GM18951 (cell line): Measurements from ENCODE around the gene CBS.
"Not testable (repeated sequence)": the region's sequence is repeated elsewhere in the genome, so short reads cannot be mapped to it uniquely, and the experiment has no call there.

Experiments
- in situ Hi-C: fragments of 300-500 bp; cut with MboI; formaldehyde crosslinking; loops from one replicate; pipeline ENCODE4 v1.12.0; 2022; ENCODE audit warnings: low sequenced_read_pairs, mixed read lengths, inconsistent platforms; ENCODE audit not compliant: unreplicated experiment

The CBS gene

DNA sequence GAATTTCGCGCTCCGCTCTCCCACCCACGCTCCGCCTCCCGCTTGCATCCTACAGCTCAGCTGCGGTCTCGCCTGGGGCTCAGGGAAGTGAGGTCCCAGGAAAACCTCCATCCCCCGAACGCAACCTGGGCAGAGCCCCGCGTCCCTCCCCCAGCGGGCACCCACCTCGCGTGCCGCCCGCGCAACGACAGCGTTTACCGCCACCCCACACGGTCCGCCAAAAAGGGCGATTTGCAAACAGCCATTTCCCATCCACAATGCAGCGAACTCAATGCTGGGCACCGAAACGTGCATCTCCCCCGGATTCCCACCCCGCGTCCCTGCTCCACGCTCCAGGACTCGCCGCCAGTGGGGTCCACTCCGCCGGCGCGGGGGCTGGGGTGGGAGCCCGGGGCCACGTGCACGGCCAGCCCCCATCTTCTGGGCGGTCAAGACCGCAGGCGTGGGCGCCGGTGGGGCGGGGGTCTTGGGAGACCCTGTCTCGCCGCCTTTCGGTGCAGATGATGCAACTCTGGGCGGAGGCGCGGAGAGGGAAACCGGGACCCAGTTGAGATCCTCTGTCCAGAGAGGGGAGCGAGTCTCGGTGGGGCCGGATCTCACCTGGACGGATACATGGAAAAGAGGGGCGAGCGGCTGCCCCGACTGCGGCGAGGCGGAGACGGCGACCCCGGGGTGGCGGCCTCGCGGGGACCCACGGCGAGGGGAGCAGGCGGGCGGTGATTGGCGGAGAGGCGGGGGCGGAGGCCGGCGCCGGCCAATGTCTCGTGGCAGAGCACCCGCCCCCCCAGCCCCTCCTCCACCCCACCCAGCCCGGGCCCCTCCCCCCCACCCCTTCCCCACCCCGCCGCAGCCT is at the start of gene CBS:
TSS of gene CBS (minus strand) at position 666 of the 853 bp plus-strand sequence. CDS start 3,642 bp downstream, outside the sequence.
- in situ Hi-C loops: not testable (repeated sequence)

GRCh38 chr21:43115956-43116355 is 40.3 kb upstream of the CBS start:
- in situ Hi-C loops: not testable (repeated sequence)

GRCh38 chr21:43114483-43114882 is 38.8 kb upstream of the CBS start:
- in situ Hi-C loops: not testable (repeated sequence)

- in situ Hi-C loops: not testable (repeated sequence)
These were observed 33.4 kb upstream of the CBS start for GRCh38 chr21:43109006-43109405.

- in situ Hi-C loops: not testable (repeated sequence)
These were observed 32.5 kb upstream of the CBS start for GRCh38 chr21:43108177-43108576.

GRCh38 chr21:43107794-43108137 is 32.1 kb upstream of the CBS start:
- in situ Hi-C loops: not testable (repeated sequence)

DNA sequence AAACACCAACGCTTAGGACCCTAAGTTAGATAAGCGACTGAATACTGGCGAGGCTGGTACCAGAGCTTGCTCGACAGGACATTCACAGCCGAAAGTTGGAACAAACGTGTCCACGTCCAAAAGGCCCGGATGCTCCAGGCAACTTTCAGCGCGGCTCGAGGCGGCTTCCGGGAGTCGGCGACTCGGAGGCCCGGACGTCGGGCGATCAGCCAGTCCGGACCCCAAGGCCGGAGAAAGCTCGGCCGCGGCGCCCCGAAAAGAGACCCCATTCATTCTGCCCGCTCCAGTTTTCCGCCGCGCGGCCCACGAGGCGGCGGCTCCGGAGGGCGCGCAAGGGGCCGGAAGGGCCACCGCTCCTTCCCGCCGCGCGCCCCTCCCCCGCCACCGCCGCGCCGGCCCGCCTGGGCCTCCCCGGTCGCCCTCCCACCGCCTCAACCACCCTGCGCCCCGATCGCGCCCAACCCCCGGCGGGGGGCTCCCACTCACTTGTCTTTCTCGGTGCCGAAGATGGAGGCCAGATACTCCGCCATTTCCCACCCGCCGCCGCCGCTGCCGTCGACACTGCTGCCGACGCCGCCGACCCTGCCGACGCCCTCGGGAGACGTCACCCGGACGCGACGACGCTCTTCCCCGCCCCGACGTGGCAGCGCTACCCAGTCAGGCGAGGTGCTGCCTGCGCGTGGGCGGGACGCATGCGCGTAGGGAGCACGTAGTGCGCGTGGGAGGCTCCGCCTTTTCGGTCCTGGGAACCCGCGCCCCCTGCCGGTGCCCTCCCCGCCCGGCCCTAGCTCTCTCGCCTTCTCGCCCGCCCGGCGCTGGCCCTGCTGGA is 31.5 kb upstream of the CBS start, which contains the start of gene U2AF1:
TSS of gene U2AF1 (minus strand) at position 606 of the 829 bp plus-strand sequence. CDS start at position 530, 76 bp downstream.
- in situ Hi-C loops: not testable (repeated sequence)

DNA sequence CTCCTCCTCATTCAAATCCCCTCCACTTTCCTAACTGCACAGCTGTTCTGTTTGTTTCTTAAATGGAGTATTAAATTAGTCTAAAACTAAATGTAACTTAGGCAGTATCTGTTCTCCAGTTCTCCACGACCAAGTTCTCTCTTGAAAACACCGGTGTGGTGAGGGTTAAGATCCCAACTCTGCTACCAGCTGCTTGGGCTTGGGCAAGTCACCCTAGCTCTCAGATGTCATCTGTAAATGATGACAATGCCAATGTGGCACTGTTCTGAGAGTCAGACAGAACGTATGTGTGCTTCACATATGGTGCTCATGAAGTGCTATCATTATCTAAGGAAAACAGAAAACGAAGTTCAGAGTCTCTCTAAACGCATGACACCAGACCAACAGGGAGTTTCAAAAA is 29.0 kb upstream of the CBS start:
- in situ Hi-C loops: not testable (repeated sequence)

- in situ Hi-C loops: not testable (repeated sequence)
These were observed 26.6 kb upstream of the CBS start for GRCh38 chr21:43102281-43102680.

GRCh38 chr21:43101676-43102075 is 26.0 kb upstream of the CBS start:
- in situ Hi-C loops: not testable (repeated sequence)

DNA sequence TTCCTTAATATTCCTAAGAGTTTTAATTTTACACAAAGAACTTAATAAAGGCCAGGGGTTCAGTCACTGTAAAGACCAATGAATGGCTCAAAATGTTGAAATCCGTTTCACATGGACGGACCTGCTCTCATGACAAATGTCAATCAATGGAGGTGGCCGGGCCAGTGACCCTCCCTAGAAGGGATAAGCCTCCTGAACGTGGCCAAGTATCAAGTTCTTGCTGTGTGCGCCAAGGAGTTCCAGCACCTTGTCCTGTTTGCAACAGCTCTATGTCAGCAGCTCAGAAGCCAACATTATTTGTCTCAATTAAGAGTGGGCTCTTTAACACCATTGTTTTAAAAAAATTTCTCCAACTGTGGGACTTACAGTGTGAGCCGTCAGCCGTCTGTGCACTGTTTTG is 25.4 kb upstream of the CBS start:
- in situ Hi-C loops: not testable (repeated sequence)

DNA sequence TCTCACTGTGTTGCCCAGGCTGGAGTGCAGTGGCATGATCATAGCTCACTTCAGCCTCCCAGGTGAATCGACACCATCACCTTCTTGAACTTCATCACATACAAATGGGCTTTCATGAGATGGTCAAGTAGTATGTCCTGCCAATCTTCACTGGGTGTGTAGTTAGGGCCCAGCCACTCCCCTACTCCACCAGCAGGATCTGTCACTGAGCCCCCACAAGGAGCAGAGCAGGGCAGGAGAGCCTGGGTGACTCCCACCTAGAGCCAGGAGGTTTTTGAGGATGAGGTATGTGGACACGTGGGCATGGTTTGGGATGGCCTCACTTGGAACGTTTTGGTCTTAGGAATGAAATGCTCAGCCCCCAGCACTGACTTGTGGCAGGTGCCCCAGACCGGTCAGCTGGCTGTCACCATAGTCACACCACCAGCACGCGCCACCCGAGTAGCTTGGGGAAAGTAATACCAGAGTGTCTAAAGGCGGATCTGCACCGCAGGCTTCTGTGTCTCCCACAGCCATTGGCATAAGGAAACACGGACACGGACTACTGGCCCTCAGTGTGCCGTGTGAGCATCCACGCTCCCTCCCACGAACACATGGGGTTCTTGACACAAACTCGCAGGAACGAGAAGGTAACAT is 16.5 kb upstream of the CBS start:
- in situ Hi-C loops: not testable (repeated sequence)

DNA sequence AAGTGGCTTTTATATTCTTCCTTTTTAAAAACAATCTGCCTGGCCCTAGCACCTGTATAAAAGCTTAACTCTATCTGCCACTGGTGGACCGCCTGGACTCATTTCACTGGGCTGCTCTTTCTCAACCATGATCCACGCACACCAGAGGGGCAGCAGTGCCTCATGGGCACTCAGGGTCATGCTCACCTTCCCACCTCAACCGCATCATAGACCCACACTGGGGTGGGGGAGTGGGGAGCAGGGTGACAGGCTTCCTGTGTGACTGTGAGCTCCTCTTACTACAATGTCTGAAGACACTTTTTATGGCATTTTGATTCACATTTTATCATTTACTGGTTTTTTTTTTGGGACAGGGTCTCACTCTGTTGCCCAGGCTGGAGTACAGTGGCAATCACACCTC is 15.3 kb upstream of the CBS start:
- in situ Hi-C loops: not testable (repeated sequence)

GRCh38 chr21:43089463-43089862 is 13.8 kb upstream of the CBS start:
- in situ Hi-C loops: not testable (repeated sequence)

DNA sequence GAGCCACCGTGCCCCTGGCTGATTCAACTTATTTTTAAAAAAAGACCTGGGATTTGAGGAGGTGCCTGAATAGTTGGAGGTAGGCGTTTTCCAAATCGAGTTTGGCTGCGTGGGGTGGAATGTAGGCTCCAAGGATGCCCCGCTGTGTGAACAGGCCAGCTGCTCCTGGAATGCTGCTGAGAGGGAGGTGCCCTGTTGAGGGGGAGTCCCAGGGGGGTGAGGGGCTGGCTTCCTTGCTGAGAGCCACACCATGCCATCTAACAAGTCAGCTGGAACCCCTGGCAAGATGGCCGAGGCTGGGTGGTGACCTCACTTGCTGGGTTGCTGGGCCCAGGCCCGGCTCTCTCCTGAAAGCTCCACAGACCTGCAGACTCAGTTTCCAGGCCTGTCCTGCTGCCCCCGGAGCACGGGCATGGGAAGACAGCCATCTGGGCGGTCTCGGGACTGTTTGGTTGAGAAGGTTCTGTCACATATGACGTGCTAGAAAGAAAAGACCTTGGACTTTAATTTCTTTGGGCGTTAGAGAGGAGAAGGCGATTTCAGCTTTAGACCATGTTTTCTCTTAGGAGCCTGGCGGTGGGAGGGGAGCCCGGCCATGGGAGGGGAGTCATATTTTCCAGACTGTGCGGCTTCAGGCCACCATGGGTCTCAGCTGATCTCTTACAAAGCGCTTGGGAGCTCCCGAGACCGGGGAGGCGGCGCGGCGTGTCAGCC is 7.1 kb upstream of the CBS start:
- in situ Hi-C loops: not testable (repeated sequence)

- in situ Hi-C loops: not testable (repeated sequence)
These were observed 1.0 kb upstream of the CBS start for GRCh38 chr21:43076643-43077042.

DNA sequence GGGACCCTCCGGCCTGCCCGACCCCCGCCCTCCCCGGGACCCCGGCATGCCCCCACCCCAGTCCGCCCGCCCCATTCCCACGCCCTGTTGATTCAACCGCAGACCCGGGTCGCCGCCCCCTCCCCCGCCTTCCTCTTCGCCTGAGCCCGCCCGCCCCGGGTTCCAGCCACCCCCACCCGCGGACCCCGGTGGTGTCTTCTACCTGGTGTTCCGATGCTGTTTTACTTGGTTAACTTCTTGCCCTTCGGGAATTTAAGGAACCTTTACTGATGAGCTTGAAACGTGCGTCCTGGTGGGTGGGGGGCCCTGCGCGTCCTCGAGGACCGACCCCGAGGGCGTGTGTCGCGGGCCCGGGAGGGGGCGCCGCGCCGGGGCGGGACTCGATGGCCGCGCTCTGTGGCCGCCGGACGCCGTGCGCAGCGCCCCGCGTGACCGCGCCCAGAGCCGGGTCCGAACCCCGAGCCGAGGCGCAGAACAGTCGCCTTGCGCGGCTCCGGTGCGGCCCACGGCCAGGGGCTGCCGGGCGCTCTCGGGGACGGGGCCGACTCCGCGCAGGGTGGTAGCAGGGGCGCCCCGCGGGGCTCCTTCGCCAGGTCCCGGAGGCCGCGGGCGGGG is 495 bp upstream of the CBS start:
- in situ Hi-C loops: not testable (repeated sequence)

- in situ Hi-C loops: not testable (repeated sequence)
These were observed 1.1 kb downstream of the CBS start for GRCh38 chr21:43074401-43075169.

DNA sequence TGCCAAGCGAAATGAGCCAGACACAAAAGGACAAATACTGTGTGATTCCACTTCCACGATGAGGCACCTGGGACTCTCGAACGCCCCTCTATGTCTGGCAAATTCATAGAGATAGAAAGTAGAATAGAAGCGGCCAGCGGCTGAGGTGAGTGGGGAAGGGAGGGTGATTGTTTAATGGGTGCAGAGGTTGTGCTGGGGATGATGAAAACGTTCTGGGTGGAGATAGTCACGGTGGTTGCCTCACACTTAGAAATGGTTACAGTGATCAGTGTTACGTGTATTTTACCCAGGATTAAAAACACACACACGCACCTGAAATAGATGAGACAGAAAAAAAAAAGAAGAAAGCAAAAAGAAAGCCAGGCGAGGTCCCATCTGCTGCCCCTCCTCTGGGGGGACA is 2.9 kb downstream of the CBS start:
- in situ Hi-C loops: not testable (repeated sequence)
